ENCODE data around the gene LTC4S. TPM values are rescaled to one million over a fixed set of nuclear protein-coding genes. Genes with fewer than 3 reads are reported as not detected.

The LTC4S gene
- total and polyA plus RNA-seq, 2 donors (not counting 3 experiments of a cell fraction or from before 2014, with no cell fraction given), result 0.95 to 6.3 TPM

DNA sequence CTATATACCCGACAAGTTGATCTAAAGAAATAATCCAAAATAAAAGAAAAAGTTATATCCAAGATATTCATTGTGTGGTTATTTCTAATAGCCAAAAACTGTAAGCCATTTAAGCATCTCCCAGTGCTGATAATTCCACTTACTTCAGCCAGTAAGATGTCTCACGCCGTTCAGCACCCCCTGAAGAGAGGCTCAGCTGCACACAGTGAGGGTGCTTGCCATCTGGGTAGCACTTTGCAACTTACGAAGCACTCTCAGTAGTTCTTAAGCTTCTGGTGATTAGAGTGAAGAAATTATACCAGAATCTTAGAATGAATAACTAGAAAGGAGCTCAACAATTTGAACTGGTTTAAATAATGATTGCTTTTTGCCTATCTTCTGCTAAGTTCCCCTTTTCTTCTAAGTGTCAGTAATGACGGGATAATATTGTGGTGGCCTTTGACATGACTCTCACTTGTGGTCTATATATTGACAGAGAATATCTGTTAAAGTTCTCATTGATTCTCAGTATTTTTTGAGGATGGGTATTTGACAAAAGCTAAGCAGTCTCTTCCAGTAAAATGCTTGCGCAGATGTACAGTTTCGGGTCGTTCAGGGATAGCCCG lies 26.2 kb upstream of the LTC4S start:
- dilution Hi-C loops (cut with MboI; ENCODE audit: extremely low pct_ligation_motif_present, low sequenced_read_pairs), result no loop called here
- no peak overlapping the region for H3K27ac ChIP-seq (ENCODE audit: insufficient read depth, low read depth, low read length)
- no peaks in the 10 kb centered on the region for H4K20me1 ChIP-seq (replicated peaks; ENCODE audit: control insufficient read depth, extremely low read depth, insufficient read depth, low read length)
- H3K4me2 ChIP-seq (ENCODE audit: insufficient read depth, low read length), result peak overlapping the region; percentile 7
- no peaks in the 10 kb centered on the region for H3K9me1 ChIP-seq (replicated peaks; ENCODE audit: control insufficient read depth, extremely low read depth, insufficient read depth, low read length)
- no peak overlapping the region for H2AFZ ChIP-seq (ENCODE audit: low read depth, low read length)
- H3K27me3 ChIP-seq (ENCODE audit: control insufficient read depth in 2 of 2, insufficient read depth in 2 of 2, low read length in 2 of 2), result no peaks in the 10 kb centered on the region
- DNase-seq (ENCODE audit: low read depth, low spot score), result no peak
- H3K4me3 ChIP-seq (replicated peaks in 1 of 3; ENCODE audit: insufficient read depth in 1 of 3, low read depth in 1 of 3, low read length in 3 of 3), result no peak overlapping the region
- no TSS peak for BruUV-seq (replicated peaks)
- ChIA-PET CTCF (interaction anchor here (1.1 to 1.6 kb wide), 4 partner anchors 9 to 29 kb away, joined by 3 to 8 read pairs (median 5); no protein-coding TSS in a partner anchor), POLR2A (interaction anchor here (0.9 kb wide), 1 partner anchor 53 kb away, joined by 3 read pairs; the partner anchor contains the start of gene SQSTM1)
- intact Hi-C loops (cut with micrococcal nuclease), result no loop called here
- no peaks in the 10 kb centered on the region for H3K9me3 ChIP-seq (replicated peaks; ENCODE audit: control insufficient read depth, insufficient read depth, low read length)
- no peak overlapping the region for H3K9ac ChIP-seq (replicated peaks; ENCODE audit: extremely low read depth, insufficient read depth, low read length)
- H3K79me2 ChIP-seq (ENCODE audit: control insufficient read depth, insufficient read depth, low read length), result peaks cover 39% of the 10 kb centered on the region
- H3K4me1 ChIP-seq (ENCODE audit: control insufficient read depth, extremely low read depth, insufficient read depth, low read length), result peaks cover 42% of the 10 kb centered on the region
- peaks cover 6 to 11% of the 10 kb centered on the region in 2 experiments for H3K36me3 ChIP-seq (ENCODE audit: control insufficient read depth in 2 of 2, extremely low read depth in 1 of 2, insufficient read depth in 2 of 2, low read length in 2 of 2)
- FAIRE-seq, result peak; percentile 8
- TF ChIP-seq JUN (IDR thresholded peaks at IDR 0.05; ENCODE audit: borderline replicate concordance, insufficient read depth, insufficient read length, low read depth), result no peak
- TF ChIP-seq GATA2 (IDR thresholded peaks at IDR 0.05; ENCODE audit: insufficient read depth, insufficient read length, low read depth, low read length), result no peak
- no peak for TF ChIP-seq EZH2 (IDR thresholded peaks at IDR 0.05; ENCODE audit: borderline replicate concordance, low read depth, low read length, severe bottlenecking)
- TF ChIP-seq POLR2AphosphoS5 (IDR thresholded peaks at IDR 0.05; ENCODE audit: insufficient read depth, low read depth, low read length), result no peak
- no peak for TF ChIP-seq MAX (IDR thresholded peaks at IDR 0.05; ENCODE audit: insufficient read depth, insufficient read length)
- no peak for TF ChIP-seq POLR2A (IDR thresholded peaks at IDR 0.05; ENCODE audit: low read depth, low read length)
- TF ChIP-seq FOS (IDR thresholded peaks at IDR 0.05; ENCODE audit: borderline replicate concordance, insufficient read depth, low read length), result no peak
- no peak for TF ChIP-seq CTCF (IDR thresholded peaks at IDR 0.05; ENCODE audit: extremely low read depth in 1 of 2, insufficient read depth in 1 of 2, low read depth in 1 of 2, low read length in 2 of 2)
- no peak for TF ChIP-seq MYC (IDR thresholded peaks at IDR 0.05; ENCODE audit: low read depth, low read length)

Data from endothelial cell of umbilical vein (primary cell).